A549 (cell line): ENCODE results near the gene ADAMTS1. TPM values are rescaled to one million over a fixed set of nuclear protein-coding genes. Genes with fewer than 3 reads are reported as not detected.

ENCODE experiments used
- ATAC-seq, 2 experiments: fragments of 200-7000 bp in 1 of 2; fragments of >200 bp in 1 of 2; cut with Nextera tagmentation in 1 of 2; cut with Tn5 transposase in 1 of 2; 3 replicates each; pipeline versions ENCODE4 v1.8.0 to v1.9.1; 2018 to 2020; ENCODE audit warnings: mild to moderate bottlenecking in 1 of 2, moderate library complexity in 1 of 2
- CTCF ChIA-PET: fragments of 300-600 bp; sonication (Branson Sonifier 250); formaldehyde crosslinking; extraction: SDS; loops from one replicate; lab custom pipeline; 2021; ENCODE audit warnings: antibody characterized with exemption, inconsistent platforms; lab: Yijun Ruan, JAX
- POLR2A ChIA-PET: fragments of 350-600 bp; formaldehyde crosslinking; extraction: SDS; loops from one replicate; lab custom pipeline; 2021; ENCODE audit warnings: antibody characterized with exemption, inconsistent platforms; lab: Yijun Ruan, JAX
- DNase-seq, 2 experiments: peaks; one replicate each; pipeline versions ENCODE4 v3.0.0 to v3.0.0-alpha.2; 2011 to 2016; ENCODE audit warnings: low read depth in 1 of 2, low spot score in 1 of 2
- FAIRE-seq: peaks from 2 replicates; lab custom pipeline; 2011; peaks lifted over from hg19 to GRCh38; lab: Jason Lieb, UNC
- H3K27ac ChIP-seq, 2 experiments: fragments of >200 bp; sonication (Bioruptor Twin); formaldehyde crosslinking; 3 replicates each; pipeline ENCODE4 v1.5.1; 2016 to 2017
- H3K4me1 ChIP-seq: fragments of >200 bp; sonication (Bioruptor Twin); formaldehyde crosslinking; 3 replicates; pipeline ENCODE4 v1.6.1; 2016
- H3K4me2 ChIP-seq: fragments of >200 bp; sonication (Bioruptor Twin); formaldehyde crosslinking; 3 replicates; pipeline ENCODE4 v1.6.1; 2016
- H3K4me3 ChIP-seq: fragments of >200 bp; sonication (Bioruptor Twin); formaldehyde crosslinking; 3 replicates; pipeline ENCODE4 v1.5.1; 2016
- H3K9me3 ChIP-seq: fragments of >200 bp; sonication (Bioruptor Twin); formaldehyde crosslinking; 3 replicates; pipeline ENCODE4 v1.6.1; 2016
- CEBPB ChIP-seq, 2 experiments: fragments of >200 bp in 1 of 2; sonication (Bioruptor Twin) in 1 of 2; formaldehyde crosslinking in 1 of 2; IDR thresholded peaks; 2 replicates each; pipeline ENCODE4 v1.6.1; 2012 to 2016
- CTCF ChIP-seq: fragments of >200 bp; sonication (Bioruptor Twin); formaldehyde crosslinking; IDR thresholded peaks from 3 replicates; pipeline ENCODE4 v1.5.1; 2016
- EP300 ChIP-seq, 2 experiments: fragments of >200 bp; sonication (Bioruptor Twin); formaldehyde crosslinking; IDR thresholded peaks; 2 replicates in 1 of 2; 3 replicates in 1 of 2; pipeline ENCODE4 v1.6.1; 2016 to 2017
- ESRRA ChIP-seq: fragments of 150-350 bp; IDR thresholded peaks from 2 replicates; pipeline ENCODE4 v1.6.1; 2014; ENCODE audit warnings: mild to moderate bottlenecking, low read length, borderline replicate concordance
- FOSB ChIP-seq: fragments of 250-450 bp; sonication (Bioruptor Pico); IDR thresholded peaks from 2 replicates; pipeline ENCODE4 v1.5.0; 2020; ENCODE audit warnings: mild to moderate bottlenecking, moderate library complexity
- FOXS1 ChIP-seq: fragments of 250-450 bp; sonication (Bioruptor Pico); IDR thresholded peaks from 2 replicates; pipeline ENCODE4 v1.5.0; 2020; ENCODE audit warnings: mild to moderate bottlenecking, moderate library complexity
- GATA3 ChIP-seq: IDR thresholded peaks from 2 replicates; pipeline ENCODE4 v1.6.1; 2012; ENCODE audit warnings: borderline replicate concordance
- HMGXB4 ChIP-seq: fragments of 250-450 bp; sonication (Bioruptor Pico); IDR thresholded peaks from 2 replicates; pipeline ENCODE4 v1.5.0; 2021; ENCODE audit warnings: mild to moderate bottlenecking, moderate library complexity, borderline replicate concordance
- HOXB13 ChIP-seq: fragments of 250-450 bp; sonication (Bioruptor Pico); IDR thresholded peaks from 2 replicates; pipeline ENCODE4 v1.5.0; 2020; ENCODE audit warnings: low read depth, mild to moderate bottlenecking, moderate library complexity
- HOXB5 ChIP-seq: fragments of 250-450 bp; sonication (Bioruptor Pico); IDR thresholded peaks from 2 replicates; pipeline ENCODE4 v1.5.0; 2020; ENCODE audit warnings: mild to moderate bottlenecking, moderate library complexity
- JUN ChIP-seq, 2 experiments: fragments of >200 bp; sonication (Bioruptor Twin); formaldehyde crosslinking; IDR thresholded peaks; 2 replicates in 1 of 2; 3 replicates in 1 of 2; pipeline ENCODE4 v1.6.1; 2016 to 2017
- JUNB ChIP-seq: fragments of >200 bp; sonication (Bioruptor Twin); formaldehyde crosslinking; IDR thresholded peaks from 2 replicates; pipeline ENCODE4 v1.6.1; 2016
- KDM5A ChIP-seq: fragments of 200-600 bp; sonication (generic); IDR thresholded peaks from 2 replicates; pipeline ENCODE4 v1.6.1; 2016; ENCODE audit warnings: antibody characterized with exemption, mild to moderate bottlenecking
- MAX ChIP-seq: IDR thresholded peaks from 2 replicates; pipeline ENCODE4 v1.6.1; 2012
- NPAS2 ChIP-seq: fragments of 250-450 bp; sonication (Bioruptor Pico); IDR thresholded peaks from 2 replicates; pipeline ENCODE4 v1.8.0; 2022; ENCODE audit warnings: mild to moderate bottlenecking, moderate library complexity, borderline replicate concordance
- NR3C1 ChIP-seq: fragments of >200 bp; sonication (Bioruptor Twin); formaldehyde crosslinking; IDR thresholded peaks from 3 replicates; pipeline ENCODE4 v1.6.1; 2017
- PBX3 ChIP-seq: IDR thresholded peaks from 2 replicates; pipeline ENCODE4 v1.6.1; 2012
- POLR2A ChIP-seq: IDR thresholded peaks from 2 replicates; pipeline ENCODE4 v1.6.1; 2012; ENCODE audit warnings: mild to moderate bottlenecking, low read length
- RFX5 ChIP-seq: fragments of 450-650 bp; IDR thresholded peaks from 2 replicates; pipeline ENCODE4 v1.7.1; 2014; ENCODE audit warnings: antibody characterized with exemption, mild to moderate bottlenecking, moderate library complexity
- SMC3 ChIP-seq: fragments of >200 bp; sonication (Bioruptor Twin); formaldehyde crosslinking; IDR thresholded peaks from 3 replicates; pipeline ENCODE4 v1.6.1; 2018; ENCODE audit warnings: inconsistent platforms
- SREBF2 ChIP-seq: fragments of 450-650 bp; IDR thresholded peaks from 2 replicates; pipeline ENCODE4 v1.6.1; 2014; ENCODE audit warnings: mild to moderate bottlenecking, moderate library complexity
- TFCP2L1 ChIP-seq: fragments of 250-450 bp; sonication (Bioruptor Pico); IDR thresholded peaks from 2 replicates; pipeline ENCODE4 v1.5.0; 2021; ENCODE audit warnings: mild to moderate bottlenecking
- ZC3H11A ChIP-seq: fragments of 450-650 bp; IDR thresholded peaks from 2 replicates; pipeline ENCODE4 v1.6.1; 2014; ENCODE audit warnings: antibody characterized with exemption, mild to moderate bottlenecking
- ZNF302 ChIP-seq: fragments of 250-450 bp; sonication (Bioruptor Pico); IDR thresholded peaks from 2 replicates; pipeline ENCODE4 v1.9.0; 2021; ENCODE audit warnings: inconsistent platforms, mild to moderate bottlenecking, moderate library complexity
- WGBS: methylation state at CpG from one replicate; pipeline ENCODE4 v1.1.6; 2017; ENCODE audit errors: missing lambda C conversion rate; 5-methylcytosine and 5-hydroxymethylcytosine counted together
- polyA plus RNA-seq, 4 experiments: library from polyadenylated mRNA; depleted of rRNA in 3 of 4; stranded (reverse); fragments of >200 nt; fragmentation: RNase III in 1 of 4; extraction: RNeasy Plus Mini Kit Qiagen cat#74134 plus additional on column Dnase treatment in 1 of 4; gene quantifications; 2 replicates in 3 of 4; 3 replicates in 1 of 4; pipeline ENCODE4 v1.2.3, GENCODE V29; 2011 to 2017

ADAMTS1 gene
- polyA plus RNA-seq, 2 of the 4 experiments (the other 2 are of a cell fraction), result 0.17 TPM

- 61% methylated on average over 8 of the region's 8 CpGs for WGBS
- FAIRE-seq, result no peak
Measured at GRCh38 chr21:26798856-26799751, 46.1 kb downstream of the ADAMTS1 start.

GRCh38 chr21:26797878-26798456 lies 47.2 kb downstream of the ADAMTS1 start:
- DNase-seq, result no peak
- H3K9me3 ChIP-seq, result no peaks in the 10 kb centered on the region
- TF ChIP-seq HOXB13 (no peak), KDM5A (no peak), POLR2A (no peak), SREBF2 (no peak), ZC3H11A (no peak)
- ChIA-PET POLR2A (no interaction called here), CTCF (interaction anchor here (0.9 kb wide), 1 partner anchor 18 kb away, joined by 3 read pairs; no protein-coding TSS in a partner anchor)
- H3K4me1 ChIP-seq, result no peaks in the 10 kb centered on the region
- ATAC-seq, result no peak
- no peak overlapping the region for H3K4me3 ChIP-seq
- no peak overlapping the region for H3K4me2 ChIP-seq
- no peak for FAIRE-seq
- H3K27ac ChIP-seq, result no peak overlapping the region
- WGBS, result 71% methylated on average over 10 of the region's 10 CpGs

More at GRCh38 chr21:26798856-26799751, 46.1 kb downstream of the ADAMTS1 start:
- no peak for TF ChIP-seq HMGXB4 (CRISPR knock-in tag)
- TF ChIP-seq RFX5, result no peak
- no peak for TF ChIP-seq ESRRA
- TF ChIP-seq NPAS2 (CRISPR knock-in tag), result no peak
- TF ChIP-seq GATA3, result no peak
- no peak for TF ChIP-seq JUN (IDR thresholded peaks at IDR 0.05)
- TF ChIP-seq JUNB, result no peak
- no peak for TF ChIP-seq FOXS1 (CRISPR knock-in tag)
- no peak for TF ChIP-seq PBX3
- TF ChIP-seq TFCP2L1, result no peak
- no peak for TF ChIP-seq POLR2A
- no peak for TF ChIP-seq CTCF
- no peak for TF ChIP-seq FOSB (CRISPR knock-in tag)
- no peak for TF ChIP-seq NR3C1
- TF ChIP-seq ZNF302 (CRISPR knock-in tag), result no peak
- no peak for TF ChIP-seq EP300 (IDR thresholded peaks at IDR 0.05)
- TF ChIP-seq MAX, result no peak
- no peak for TF ChIP-seq SMC3
- TF ChIP-seq HOXB5 (CRISPR knock-in tag), result no peak
- TF ChIP-seq CEBPB (IDR thresholded peaks at IDR 0.05), result no peak
- Histone ChIP-seq H3K4me3 (no peak overlapping the region), H3K4me2 (no peak overlapping the region), H3K9me3 (no peaks in the 10 kb centered on the region), H3K4me1 (no peaks in the 10 kb centered on the region), H3K27ac (no peak overlapping the region)
- POLR2A ChIA-PET, result no interaction called here
- ATAC-seq, result no peak
- CTCF ChIA-PET, result no interaction called here
- no peak for DNase-seq
